Panc1 (cell line): ENCODE measurements around the gene RIPOR3. TPM values are rescaled to one million over a fixed set of nuclear protein-coding genes. Genes with fewer than 3 reads are reported as not detected.

Experiments used
- ATAC-seq: fragments of 200-7000 bp; cut with Tn5 transposase; 2 replicates; pipeline ENCODE4 v1.9.1; 2020; ENCODE audit warnings: mild to moderate bottlenecking, moderate library complexity
- BruUV-seq: library from RNA; stranded (reverse); fragments of 400-500 nt; replicated peaks from 2 replicates; lab custom pipeline; 2021; lab: Mats Ljungman, UMichigan
- CTCF ChIA-PET: fragments of 300-600 bp; sonication (Branson Sonifier 250); formaldehyde crosslinking; loops from one replicate; lab custom pipeline; 2022; ENCODE audit warnings: antibody characterized with exemption; lab: Charles Lee
- POLR2A ChIA-PET: fragments of 300-600 bp; sonication (Branson Sonifier 250); formaldehyde crosslinking; loops from one replicate; lab custom pipeline; 2022; ENCODE audit warnings: antibody characterized with exemption; lab: Charles Lee
- DNase-seq: peaks from one replicate; pipeline ENCODE4 v3.0.0-alpha.2; 2010; ENCODE audit warnings: low read depth, low spot score
- H3K27ac ChIP-seq: 2 replicates; pipeline ENCODE4 v1.5.1; 2011; ENCODE audit warnings: mild to moderate bottlenecking, low read length, inconsistent platforms
- H3K27me3 ChIP-seq: fragments of 200-500 bp; sonication (Bioruptor generic); 2 replicates; pipeline ENCODE4 v1.6.0; 2014; ENCODE audit warnings: low read length, inconsistent platforms; ENCODE audit not compliant: control insufficient read depth, insufficient read depth
- H3K36me3 ChIP-seq: fragments of 200-500 bp; sonication (Bioruptor generic); 2 replicates; pipeline ENCODE4 v1.5.1; 2014; ENCODE audit warnings: inconsistent platforms, mild to moderate bottlenecking, low read length, moderate library complexity; ENCODE audit not compliant: control insufficient read depth, insufficient read depth
- H3K4me1 ChIP-seq: 2 replicates; pipeline ENCODE4 v1.5.1; 2011; ENCODE audit warnings: inconsistent platforms, mild to moderate bottlenecking, low read length, moderate library complexity; ENCODE audit not compliant: control insufficient read depth, insufficient read depth
- H3K4me3 ChIP-seq, 2 experiments: 2 replicates each; pipeline ENCODE4 v1.5.1; 2011 to 2012; ENCODE audit warnings: low read depth in 2 of 2, low read length in 2 of 2, mild to moderate bottlenecking in 2 of 2, inconsistent platforms in 1 of 2, moderate library complexity in 1 of 2
- H3K9me3 ChIP-seq: fragments of 200-500 bp; sonication (Bioruptor generic); 2 replicates; pipeline ENCODE4 v1.5.1; 2014; ENCODE audit warnings: low read depth, mild to moderate bottlenecking, inconsistent platforms, low read length, moderate library complexity; ENCODE audit not compliant: control insufficient read depth, insufficient read depth
- POLR2AphosphoS5 ChIP-seq: IDR thresholded peaks from 2 replicates; pipeline ENCODE4 v1.6.1; 2012; ENCODE audit warnings: mild to moderate bottlenecking, low read depth, low read length, moderate library complexity
- SIN3A ChIP-seq: IDR thresholded peaks from 2 replicates; pipeline ENCODE4 v1.6.1; 2012; ENCODE audit warnings: low read depth, mild to moderate bottlenecking, low read length, moderate library complexity, borderline replicate concordance; ENCODE audit not compliant: insufficient read depth
- TCF7L2 ChIP-seq: IDR thresholded peaks from 2 replicates; pipeline ENCODE4 v1.6.1; 2011; ENCODE audit warnings: mild to moderate bottlenecking, low read depth, low read length, inconsistent platforms
- in situ Hi-C: cut with HindIII; loops from 2 replicates; pipeline ENCODE4 v1.10.0; 2016; ENCODE audit warnings: low sequenced_read_pairs, low pct_unique_long_range_greater_than_20kb
- intact Hi-C: fragments of 100-400 bp; cut with micrococcal nuclease; formaldehyde crosslinking; loops from one replicate; pipeline ENCODE4 v1.10.0; 2022; ENCODE audit not compliant: unreplicated experiment
- total RNA-seq: library from RNA; stranded (reverse); gene quantifications from one replicate; pipeline ENCODE4 v1.2.1, GENCODE V29; 2021; ENCODE audit not compliant: unreplicated experiment
- TF ChIP-seq, protein P1 (sequence below), 2 experiments: IDR thresholded peaks; 2 replicates each; pipeline ENCODE4 v1.6.1; 2011 to 2012; ENCODE audit warnings: low read depth in 2 of 2, control low read depth in 1 of 2, low read length in 1 of 2, mild to moderate bottlenecking in 1 of 2, moderate library complexity in 1 of 2; ENCODE audit not compliant: insufficient read depth in 1 of 2
- TF ChIP-seq, protein P2 (sequence below): fragments of 450-650 bp; IDR thresholded peaks from 2 replicates; pipeline ENCODE4 v1.5.1; 2017; ENCODE audit warnings: mild to moderate bottlenecking

The RIPOR3 gene
- total RNA-seq, 1 experiment from 2014 or later = 92.5 TPM

- ATAC-seq (peak; percentile 57), DNase-seq (no peak)
- Histone ChIP-seq H3K27ac (peak overlapping the region; percentile 99), H3K27me3 (no peaks in the 10 kb centered on the region), H3K4me3 (peak overlapping the region in 1 of 2 experiments; percentile 16; a peak in 2 of 4 replicates), H3K4me1 (peaks cover 70% of the 10 kb centered on the region), H3K36me3 (no peaks in the 10 kb centered on the region), H3K9me3 (no peaks in the 10 kb centered on the region)
- in situ Hi-C loops = no loop called here
- intact Hi-C loops = no loop called here
- ChIA-PET CTCF (no interaction called here), POLR2A (interaction anchor here (0.6 to 1.3 kb wide), 5 partner anchors 11 to 686 kb away, joined by 3 to 6 read pairs (median 4); partner anchors contain the start of genes PARD6B and RIPOR3)
- TF ChIP-seq, protein P1, sequence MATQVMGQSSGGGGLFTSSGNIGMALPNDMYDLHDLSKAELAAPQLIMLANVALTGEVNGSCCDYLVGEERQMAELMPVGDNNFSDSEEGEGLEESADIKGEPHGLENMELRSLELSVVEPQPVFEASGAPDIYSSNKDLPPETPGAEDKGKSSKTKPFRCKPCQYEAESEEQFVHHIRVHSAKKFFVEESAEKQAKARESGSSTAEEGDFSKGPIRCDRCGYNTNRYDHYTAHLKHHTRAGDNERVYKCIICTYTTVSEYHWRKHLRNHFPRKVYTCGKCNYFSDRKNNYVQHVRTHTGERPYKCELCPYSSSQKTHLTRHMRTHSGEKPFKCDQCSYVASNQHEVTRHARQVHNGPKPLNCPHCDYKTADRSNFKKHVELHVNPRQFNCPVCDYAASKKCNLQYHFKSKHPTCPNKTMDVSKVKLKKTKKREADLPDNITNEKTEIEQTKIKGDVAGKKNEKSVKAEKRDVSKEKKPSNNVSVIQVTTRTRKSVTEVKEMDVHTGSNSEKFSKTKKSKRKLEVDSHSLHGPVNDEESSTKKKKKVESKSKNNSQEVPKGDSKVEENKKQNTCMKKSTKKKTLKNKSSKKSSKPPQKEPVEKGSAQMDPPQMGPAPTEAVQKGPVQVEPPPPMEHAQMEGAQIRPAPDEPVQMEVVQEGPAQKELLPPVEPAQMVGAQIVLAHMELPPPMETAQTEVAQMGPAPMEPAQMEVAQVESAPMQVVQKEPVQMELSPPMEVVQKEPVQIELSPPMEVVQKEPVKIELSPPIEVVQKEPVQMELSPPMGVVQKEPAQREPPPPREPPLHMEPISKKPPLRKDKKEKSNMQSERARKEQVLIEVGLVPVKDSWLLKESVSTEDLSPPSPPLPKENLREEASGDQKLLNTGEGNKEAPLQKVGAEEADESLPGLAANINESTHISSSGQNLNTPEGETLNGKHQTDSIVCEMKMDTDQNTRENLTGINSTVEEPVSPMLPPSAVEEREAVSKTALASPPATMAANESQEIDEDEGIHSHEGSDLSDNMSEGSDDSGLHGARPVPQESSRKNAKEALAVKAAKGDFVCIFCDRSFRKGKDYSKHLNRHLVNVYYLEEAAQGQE (IDR thresholded peaks at IDR 0.05; ENCODE audit: insufficient read depth in 1 of 2, low read depth in 2 of 2, low read length in 1 of 2) = no peak
- no peak for TF ChIP-seq SIN3A
- peak; percentile 83; the same call in 1 of the 2 replicates for TF ChIP-seq TCF7L2
- TF ChIP-seq POLR2AphosphoS5 = peak; percentile 36; the same call in 1 of the 2 replicates
- BruUV-seq = TSS peak; percentile 3
Observed at GRCh38 chr20:50680105-50680960, 11.0 kb downstream of the RIPOR3 start.

DNA sequence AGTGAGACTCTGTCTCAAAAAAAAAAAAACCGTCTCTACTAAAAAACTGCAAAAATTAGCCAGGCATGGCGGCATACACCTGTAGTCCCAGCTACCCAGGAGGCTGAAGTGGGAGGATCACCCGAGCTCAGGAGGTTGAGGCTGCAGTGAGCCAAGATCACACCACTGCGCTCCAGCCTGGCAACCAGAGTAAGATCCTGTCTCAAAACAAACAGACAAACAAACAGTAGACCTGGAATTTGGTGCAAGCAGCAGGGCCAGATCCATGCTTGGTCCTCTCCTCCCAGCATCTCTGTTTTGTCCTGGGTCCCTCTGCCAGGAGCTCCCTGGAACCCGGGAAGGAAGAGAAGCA, 11.6 kb downstream of the RIPOR3 start:
- CTCF ChIA-PET = interaction anchor here (0.7 kb wide), 1 partner anchor 65 kb away, joined by 3 read pairs; no protein-coding TSS in a partner anchor
- no TSS peak for BruUV-seq
- intact Hi-C loops = loop anchor here (10.0 kb wide), 1 partner anchor 45 kb away; no protein-coding TSS in a partner anchor
- DNase-seq (no peak), ATAC-seq (peak; percentile 45)
- H3K27me3 ChIP-seq = no peaks in the 10 kb centered on the region
- no peak overlapping the region for H3K4me3 ChIP-seq
- no peaks in the 10 kb centered on the region for H3K9me3 ChIP-seq
- peaks cover 73% of the 10 kb centered on the region for H3K4me1 ChIP-seq
- peak overlapping the region; percentile 99 for H3K27ac ChIP-seq
- no peaks in the 10 kb centered on the region for H3K36me3 ChIP-seq
- in situ Hi-C loops = no loop called here
- POLR2A ChIA-PET = interaction anchor here (0.6 to 1.1 kb wide), 3 partner anchors 12 to 42 kb away, joined by 3 to 9 read pairs (median 3); partner anchors contain the start of gene RIPOR3
- TF ChIP-seq TCF7L2 (no peak), POLR2AphosphoS5 (no peak; the same call in 1 of the 2 replicates), SIN3A (no peak)
- TF ChIP-seq, protein P1 (IDR thresholded peaks at IDR 0.05; ENCODE audit: insufficient read depth in 1 of 2, low read depth in 2 of 2, low read length in 1 of 2) = no peak
- TF ChIP-seq, protein P2, sequence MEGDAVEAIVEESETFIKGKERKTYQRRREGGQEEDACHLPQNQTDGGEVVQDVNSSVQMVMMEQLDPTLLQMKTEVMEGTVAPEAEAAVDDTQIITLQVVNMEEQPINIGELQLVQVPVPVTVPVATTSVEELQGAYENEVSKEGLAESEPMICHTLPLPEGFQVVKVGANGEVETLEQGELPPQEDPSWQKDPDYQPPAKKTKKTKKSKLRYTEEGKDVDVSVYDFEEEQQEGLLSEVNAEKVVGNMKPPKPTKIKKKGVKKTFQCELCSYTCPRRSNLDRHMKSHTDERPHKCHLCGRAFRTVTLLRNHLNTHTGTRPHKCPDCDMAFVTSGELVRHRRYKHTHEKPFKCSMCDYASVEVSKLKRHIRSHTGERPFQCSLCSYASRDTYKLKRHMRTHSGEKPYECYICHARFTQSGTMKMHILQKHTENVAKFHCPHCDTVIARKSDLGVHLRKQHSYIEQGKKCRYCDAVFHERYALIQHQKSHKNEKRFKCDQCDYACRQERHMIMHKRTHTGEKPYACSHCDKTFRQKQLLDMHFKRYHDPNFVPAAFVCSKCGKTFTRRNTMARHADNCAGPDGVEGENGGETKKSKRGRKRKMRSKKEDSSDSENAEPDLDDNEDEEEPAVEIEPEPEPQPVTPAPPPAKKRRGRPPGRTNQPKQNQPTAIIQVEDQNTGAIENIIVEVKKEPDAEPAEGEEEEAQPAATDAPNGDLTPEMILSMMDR = no peak
